Testis (tissue), 3 donors: Measurements from ENCODE around the gene ALPK1. TPM values are rescaled to one million over a fixed set of nuclear protein-coding genes. Genes with fewer than 3 reads are reported as not detected.

Experiments
- DNase-seq: peaks from one replicate; pipeline ENCODE4 v3.0.0-alpha.2; 2019
- H3K27ac ChIP-seq, 2 donors: fragments of 200-600 bp; sonication (generic); one replicate each; pipeline ENCODE4 v1.5.1; 2019
- H3K27me3 ChIP-seq: fragments of 200-600 bp; sonication (generic); one replicate; pipeline ENCODE4 v1.5.1; 2019
- H3K36me3 ChIP-seq: fragments of 200-600 bp; sonication (generic); one replicate; pipeline ENCODE4 v1.5.1; 2017; ENCODE audit warnings: low read depth; ENCODE audit errors: missing control alignments
- H3K4me1 ChIP-seq: fragments of 200-600 bp; sonication (generic); one replicate; pipeline ENCODE4 v1.5.1; 2019
- H3K4me3 ChIP-seq, 2 donors: fragments of 200-600 bp; sonication (generic); one replicate each; pipeline ENCODE4 v1.5.1; 2017 to 2019
- H3K9me3 ChIP-seq: fragments of 200-600 bp; sonication (generic); one replicate; pipeline ENCODE4 v1.5.1; 2017
- CTCF ChIP-seq, 3 experiments: fragments of 450-650 bp in 2 of 3; fragments of 200-600 bp in 1 of 3; sonication (generic) in 1 of 3; IDR thresholded peaks; one replicate each; pipeline ENCODE4 v1.5.1; 2016 to 2019; ENCODE audit warnings: antibody characterized with exemption in 3 of 3, mild to moderate bottlenecking in 2 of 3, moderate library complexity in 1 of 3
- POLR2A ChIP-seq: fragments of 450-650 bp; IDR thresholded peaks from one replicate; pipeline ENCODE4 v1.6.1; 2017; ENCODE audit warnings: antibody characterized with exemption, mild to moderate bottlenecking, moderate library complexity
- WGBS, 2 donors: methylation state at CpG; one replicate each; pipeline ENCODE4 v1.1.5; 2018; 5-methylcytosine and 5-hydroxymethylcytosine counted together
- intact Hi-C: fragments of 100-400 bp; cut with DNase I; formaldehyde crosslinking; loops from one replicate; pipeline ENCODE4 v1.15.1; 2023; ENCODE audit warnings: low total_unique reads
- polyA plus RNA-seq: library from polyadenylated mRNA; stranded (reverse); fragments of 350-450 nt; fragmentation: Illumina TruSeq; extraction: RNeasy Lipid Tissue Mini Kit (QIAGEN cat#74804); gene quantifications from one replicate; pipeline ENCODE4 v1.2.3, GENCODE V29; 2014; ENCODE audit warnings: low read depth, low replicate concordance; ENCODE audit not compliant: insufficient read depth
- total RNA-seq, 2 donors: library from RNA; depleted of rRNA; stranded (reverse); fragments of >200 nt; gene quantifications; one replicate each; pipeline ENCODE4 v1.2.3, GENCODE V29; 2016

Gene ALPK1
- total and polyA plus RNA-seq, 3 donors from 2014 or later: 5.2 to 12.5 (median 9.7) TPM

- no peaks in the 10 kb centered on the region for H3K4me1 ChIP-seq
- no peak for TF ChIP-seq POLR2A
- H3K36me3 ChIP-seq: no peaks in the 10 kb centered on the region
- intact Hi-C loops: no loop called here
- no peaks in the 10 kb centered on the region for H3K27me3 ChIP-seq
- H3K4me3 ChIP-seq: no peak overlapping the region
- H3K27ac ChIP-seq: no peak overlapping the region
- no peaks in the 10 kb centered on the region for H3K9me3 ChIP-seq
- no peak for DNase-seq
Measured at GRCh38 chr4:112352736-112353135, 55.6 kb downstream of the ALPK1 start.

- intact Hi-C loops: no loop called here
- 68 to 75% methylated on average over 6 to 20 of the region's 20 CpGs for WGBS, 2 donors
- H3K4me3 ChIP-seq: peak overlapping the region; percentile 5 to 13
- no peak overlapping the region for H3K27ac ChIP-seq
- no peaks in the 10 kb centered on the region for H3K27me3 ChIP-seq
- DNase-seq: no peak
- no peak for TF ChIP-seq CTCF (IDR thresholded peaks at IDR 0.05)
- no peak for TF ChIP-seq POLR2A
- H3K9me3 ChIP-seq: no peaks in the 10 kb centered on the region
- H3K36me3 ChIP-seq: no peaks in the 10 kb centered on the region
- no peaks in the 10 kb centered on the region for H3K4me1 ChIP-seq
Measured at GRCh38 chr4:112355662-112356061, 58.5 kb downstream of the ALPK1 start.

- no peaks in the 10 kb centered on the region for H3K27me3 ChIP-seq
- no peak for TF ChIP-seq CTCF (IDR thresholded peaks at IDR 0.05)
- no peak for TF ChIP-seq POLR2A
- no peak overlapping the region for H3K4me3 ChIP-seq
- no peak for DNase-seq
- no peaks in the 10 kb centered on the region for H3K4me1 ChIP-seq
- 98 to 100% methylated on average over 8 to 11 of the region's 11 CpGs for WGBS, 2 donors
- H3K9me3 ChIP-seq: no peaks in the 10 kb centered on the region
- no peaks in the 10 kb centered on the region for H3K36me3 ChIP-seq
- intact Hi-C loops: no loop called here
- H3K27ac ChIP-seq: no peak overlapping the region
Measured at GRCh38 chr4:112357453-112357852, 60.3 kb downstream of the ALPK1 start.

- no peak for TF ChIP-seq POLR2A
- no peak for TF ChIP-seq CTCF (IDR thresholded peaks at IDR 0.05)
- Histone ChIP-seq H3K4me1 (no peaks in the 10 kb centered on the region), H3K27ac (no peak overlapping the region), H3K36me3 (no peaks in the 10 kb centered on the region), H3K9me3 (no peaks in the 10 kb centered on the region), H3K27me3 (no peaks in the 10 kb centered on the region), H3K4me3 (no peak overlapping the region)
- DNase-seq: no peak
- intact Hi-C loops: no loop called here
- 89 to 100% methylated on average over 2 to 14 of the region's 14 CpGs for WGBS, 2 donors
Measured at GRCh38 chr4:112357897-112358296, 60.7 kb downstream of the ALPK1 start.

- DNase-seq: no peak
- TF ChIP-seq CTCF (IDR thresholded peaks at IDR 0.05) (no peak), POLR2A (no peak)
- H3K4me3 ChIP-seq: no peak overlapping the region
- intact Hi-C loops: no loop called here
- no peaks in the 10 kb centered on the region for H3K27me3 ChIP-seq
- no peaks in the 10 kb centered on the region for H3K9me3 ChIP-seq
- H3K4me1 ChIP-seq: no peaks in the 10 kb centered on the region
- H3K36me3 ChIP-seq: no peaks in the 10 kb centered on the region
- WGBS, 2 donors: 94 to 95% methylated on average over 10 of the region's 10 CpGs
- H3K27ac ChIP-seq: no peak overlapping the region
Measured at GRCh38 chr4:112358415-112358814, 61.2 kb downstream of the ALPK1 start.
